PC-9 (cell line): ENCODE results near the gene ZNF485. TPM values are rescaled to one million over a fixed set of nuclear protein-coding genes. Genes with fewer than 3 reads are reported as not detected.

Experiments
- BruUV-seq: library from RNA; stranded (reverse); fragments of 400-500 nt; replicated peaks from 2 replicates; lab custom pipeline; 2021; lab: Mats Ljungman, UMichigan
- CTCF ChIA-PET: fragments of 300-600 bp; sonication (Branson Sonifier 250); formaldehyde crosslinking; loops from one replicate; lab custom pipeline; 2022; ENCODE audit warnings: antibody characterized with exemption; lab: Charles Lee
- POLR2A ChIA-PET: fragments of 300-600 bp; sonication (Branson Sonifier 250); formaldehyde crosslinking; loops from one replicate; lab custom pipeline; 2022; ENCODE audit warnings: antibody characterized with exemption; ENCODE audit not compliant: unreplicated experiment; lab: Charles Lee
- DNase-seq, 2 experiments: peaks; one replicate each; pipeline versions ENCODE4 v3.0.0 to v3.0.0-alpha.2; 2015 to 2022; ENCODE audit warnings: mixed read lengths in 1 of 2
- H2AFZ ChIP-seq: fragments of 200-600 bp; sonication (generic); 2 replicates; pipeline ENCODE4 v1.8.1; 2017; ENCODE audit warnings: antibody characterized with exemption
- H3F3A ChIP-seq: fragments of 200-600 bp; sonication (generic); 2 replicates; pipeline ENCODE4 v1.8.1; 2017; ENCODE audit warnings: antibody characterized with exemption, mild to moderate bottlenecking, low read depth; ENCODE audit not compliant: insufficient read depth
- H3K27ac ChIP-seq: fragments of 200-600 bp; sonication (generic); 2 replicates; pipeline ENCODE4 v1.6.1; 2016; ENCODE audit warnings: mixed run types
- H3K27me3 ChIP-seq: fragments of 200-600 bp; sonication (generic); 2 replicates; pipeline ENCODE4 v1.6.1; 2016; ENCODE audit warnings: low read depth, mixed run types; ENCODE audit not compliant: insufficient read depth
- H3K36me3 ChIP-seq: fragments of 200-600 bp; sonication (generic); 2 replicates; pipeline ENCODE4 v1.6.1; 2016; ENCODE audit warnings: low read depth, mixed run types
- H3K4me1 ChIP-seq: fragments of 200-600 bp; sonication (generic); replicated peaks from 2 replicates; pipeline ENCODE4 v1.6.1; 2016; ENCODE audit warnings: mixed run types; ENCODE audit not compliant: insufficient read depth
- H3K4me2 ChIP-seq: fragments of 200-600 bp; sonication (generic); 2 replicates; pipeline ENCODE4 v1.6.1; 2017; ENCODE audit warnings: mixed run types
- H3K4me3 ChIP-seq: fragments of 200-600 bp; sonication (generic); 2 replicates; pipeline ENCODE4 v1.6.1; 2016; ENCODE audit warnings: mixed run types
- H3K79me2 ChIP-seq: fragments of 200-600 bp; sonication (generic); 2 replicates; pipeline ENCODE4 v1.6.1; 2017; ENCODE audit warnings: low read depth, mixed run types
- H3K9me2 ChIP-seq: fragments of 200-600 bp; sonication (generic); 2 replicates; pipeline ENCODE4 v1.8.1; 2017; ENCODE audit warnings: mild to moderate bottlenecking; ENCODE audit not compliant: insufficient read depth
- H3K9me3 ChIP-seq: fragments of 200-600 bp; sonication (generic); 2 replicates; pipeline ENCODE4 v1.8.1; 2016; ENCODE audit warnings: low read depth; ENCODE audit not compliant: insufficient read depth
- H4K20me1 ChIP-seq: fragments of 200-600 bp; sonication (generic); 2 replicates; pipeline ENCODE4 v1.8.1; 2017; ENCODE audit not compliant: insufficient read depth
- EZH2 ChIP-seq: fragments of 200-600 bp; sonication (generic); IDR thresholded peaks from 2 replicates; pipeline ENCODE4 v1.8.0; 2017; ENCODE audit warnings: antibody characterized with exemption, low read depth
- intact Hi-C: fragments of 100-400 bp; cut with micrococcal nuclease; formaldehyde crosslinking; loops from one replicate; pipeline ENCODE4 v1.10.0; 2022; ENCODE audit not compliant: unreplicated experiment
- total RNA-seq: library from RNA; stranded (reverse); gene quantifications from 2 replicates; pipeline ENCODE4 v1.2.3, GENCODE V29; 2021
- TF ChIP-seq, protein P1 (sequence below): fragments of 200-600 bp; sonication (generic); conservative IDR thresholded peaks from 2 replicates; pipeline ENCODE4 v1.6.1; 2017; ENCODE audit warnings: mixed run types, antibody characterized with exemption, mild to moderate bottlenecking, moderate library complexity

The ZNF485 gene
- total RNA-seq, 1 experiment from 2014 or later, result 2.1 TPM

DNA sequence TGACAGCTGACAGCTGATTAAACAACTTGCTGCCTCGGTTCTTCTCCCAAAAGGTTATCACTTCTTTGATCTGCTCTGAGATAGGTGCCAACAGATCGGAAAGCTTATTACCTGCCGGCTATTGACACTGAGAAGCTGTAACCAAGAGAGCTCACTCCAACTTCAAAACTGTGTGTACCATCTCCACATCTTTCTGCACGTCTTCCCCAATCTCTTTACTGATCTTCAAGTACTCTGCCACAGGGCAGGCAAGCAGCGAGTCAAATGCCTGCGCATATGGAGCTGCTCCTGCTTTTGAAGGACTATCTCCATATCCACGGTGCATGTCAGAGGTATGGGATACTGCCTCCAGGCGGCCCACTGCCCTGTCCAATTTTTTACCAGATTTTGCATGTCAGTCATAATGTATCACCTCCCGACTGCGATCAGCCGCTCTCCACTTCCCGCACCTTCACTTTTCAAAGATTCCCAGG is 352 bp upstream of the ZNF485 start:
- no peaks in the 10 kb centered on the region for H3K79me2 ChIP-seq
- no peaks in the 10 kb centered on the region for H4K20me1 ChIP-seq
- H3K27me3 ChIP-seq, result peaks cover 22% of the 10 kb centered on the region; the same call in 1 of the 2 replicates
- no peak for TF ChIP-seq EZH2
- TF ChIP-seq, protein P1, sequence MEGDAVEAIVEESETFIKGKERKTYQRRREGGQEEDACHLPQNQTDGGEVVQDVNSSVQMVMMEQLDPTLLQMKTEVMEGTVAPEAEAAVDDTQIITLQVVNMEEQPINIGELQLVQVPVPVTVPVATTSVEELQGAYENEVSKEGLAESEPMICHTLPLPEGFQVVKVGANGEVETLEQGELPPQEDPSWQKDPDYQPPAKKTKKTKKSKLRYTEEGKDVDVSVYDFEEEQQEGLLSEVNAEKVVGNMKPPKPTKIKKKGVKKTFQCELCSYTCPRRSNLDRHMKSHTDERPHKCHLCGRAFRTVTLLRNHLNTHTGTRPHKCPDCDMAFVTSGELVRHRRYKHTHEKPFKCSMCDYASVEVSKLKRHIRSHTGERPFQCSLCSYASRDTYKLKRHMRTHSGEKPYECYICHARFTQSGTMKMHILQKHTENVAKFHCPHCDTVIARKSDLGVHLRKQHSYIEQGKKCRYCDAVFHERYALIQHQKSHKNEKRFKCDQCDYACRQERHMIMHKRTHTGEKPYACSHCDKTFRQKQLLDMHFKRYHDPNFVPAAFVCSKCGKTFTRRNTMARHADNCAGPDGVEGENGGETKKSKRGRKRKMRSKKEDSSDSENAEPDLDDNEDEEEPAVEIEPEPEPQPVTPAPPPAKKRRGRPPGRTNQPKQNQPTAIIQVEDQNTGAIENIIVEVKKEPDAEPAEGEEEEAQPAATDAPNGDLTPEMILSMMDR, result no peak
- H3K27ac ChIP-seq, result no peak overlapping the region
- intact Hi-C loops, result loop anchor here (1.0 kb wide), 1 partner anchor 42 kb away; the partner anchor contains the start of gene ZNF32
- POLR2A ChIA-PET, result no interaction called here
- no peaks in the 10 kb centered on the region for H3F3A ChIP-seq
- no peaks in the 10 kb centered on the region for H3K9me2 ChIP-seq
- peak overlapping the region; percentile 85 for H3K4me3 ChIP-seq
- peaks cover 8% of the 10 kb centered on the region; the same call in 1 of the 2 replicates for H3K9me3 ChIP-seq
- peak overlapping the region; percentile 91 for H3K4me2 ChIP-seq
- DNase-seq, result no peak
- peaks cover 6% of the 10 kb centered on the region; the same call in 1 of the 2 replicates for H3K4me1 ChIP-seq
- peaks cover 7% of the 10 kb centered on the region; the same call in 1 of the 2 replicates for H3K36me3 ChIP-seq
- H2AFZ ChIP-seq, result peak overlapping the region; percentile 89; the same call in 1 of the 2 replicates
- BruUV-seq, result no TSS peak
- CTCF ChIA-PET, result no interaction called here

- BruUV-seq, result no TSS peak
These were observed 948 bp downstream of the ZNF485 start for GRCh38 chr10:43607199-43607573.

GRCh38 chr10:43610636-43611035 is 4.4 kb downstream of the ZNF485 start:
- CTCF ChIA-PET, result no interaction called here
- peaks cover 6% of the 10 kb centered on the region; the same call in 1 of the 2 replicates for H3K4me1 ChIP-seq
- no peak overlapping the region for H3K4me3 ChIP-seq
- POLR2A ChIA-PET, result interaction anchor here (0.7 kb wide), 1 partner anchor 27 kb away, joined by 3 read pairs; no protein-coding TSS in a partner anchor
- no peak overlapping the region for H3K27ac ChIP-seq
- H3K9me3 ChIP-seq, result peaks cover 33% of the 10 kb centered on the region
- H4K20me1 ChIP-seq, result no peaks in the 10 kb centered on the region
- H2AFZ ChIP-seq, result no peak overlapping the region
- BruUV-seq, result no TSS peak
- peaks cover 45% of the 10 kb centered on the region for H3K36me3 ChIP-seq
- intact Hi-C loops, result no loop called here
- no peak overlapping the region for H3K4me2 ChIP-seq
- H3K27me3 ChIP-seq, result no peaks in the 10 kb centered on the region
- no peaks in the 10 kb centered on the region for H3K9me2 ChIP-seq
- no peaks in the 10 kb centered on the region for H3F3A ChIP-seq
- no peaks in the 10 kb centered on the region for H3K79me2 ChIP-seq
- DNase-seq, result no peak
- no peak for TF ChIP-seq EZH2
- TF ChIP-seq, protein P1, result no peak

More at GRCh38 chr10:43607199-43607573, 948 bp downstream of the ZNF485 start:
- CTCF ChIA-PET, result no interaction called here
- Histone ChIP-seq H3F3A (no peaks in the 10 kb centered on the region), H3K79me2 (no peaks in the 10 kb centered on the region), H3K27me3 (peaks cover 9% of the 10 kb centered on the region; the same call in 1 of the 2 replicates), H3K9me2 (no peaks in the 10 kb centered on the region), H3K27ac (no peak overlapping the region), H3K36me3 (peaks cover 16% of the 10 kb centered on the region; the same call in 1 of the 2 replicates), H2AFZ (peak overlapping the region; percentile 89), H3K4me1 (peaks cover 6% of the 10 kb centered on the region; the same call in 1 of the 2 replicates), H3K4me2 (peak overlapping the region; percentile 91), H4K20me1 (no peaks in the 10 kb centered on the region), H3K9me3 (peaks cover 15% of the 10 kb centered on the region; the same call in 1 of the 2 replicates), H3K4me3 (peak overlapping the region; percentile 85)
- TF ChIP-seq, protein P1, result no peak
- no peak for TF ChIP-seq EZH2
- DNase-seq, result no peak
- POLR2A ChIA-PET, result interaction anchor here (0.8 kb wide), 1 partner anchor 478 kb away, joined by 3 read pairs; no protein-coding TSS in a partner anchor
- intact Hi-C loops, result no loop called here
